Measurements from ENCODE around the gene PLA2G4E. TPM values are rescaled to one million over a fixed set of nuclear protein-coding genes. Genes with fewer than 3 reads are reported as not detected.

The PLA2G4E gene
- total and polyA plus RNA-seq, 2 experiments from 2014 or later, result not detected

DNA sequence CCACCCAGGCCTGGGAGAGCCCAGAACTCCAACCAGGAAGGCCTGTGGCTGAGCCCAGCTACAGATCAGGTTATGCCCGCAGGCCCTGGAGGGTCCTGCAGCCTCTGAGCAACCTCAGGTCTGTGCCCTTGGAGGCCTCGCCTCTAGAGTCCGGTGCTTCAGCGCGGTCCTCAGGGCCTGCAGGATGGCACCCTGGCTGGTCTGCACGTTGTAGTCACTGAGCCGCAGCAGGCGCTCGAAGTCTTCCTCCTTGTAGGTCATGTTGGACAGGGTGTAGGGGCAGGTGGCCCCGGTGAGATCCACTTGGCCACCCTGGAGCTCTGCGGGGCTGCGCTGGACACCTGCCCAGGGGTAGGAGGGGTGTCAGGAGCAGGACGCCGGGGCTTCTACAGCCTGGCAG lies 47.8 kb upstream of the PLA2G4E start:
- no peaks in the 10 kb centered on the region for H3F3A ChIP-seq (replicated peaks; ENCODE audit: low read depth)
- no peaks in the 10 kb centered on the region for H3K9me2 ChIP-seq (ENCODE audit: insufficient read depth)
- Mint-ChIP-seq H3K36me3 (ENCODE audit: low read depth) (no peaks in the 10 kb centered on the region), H3K9me3 (no peaks in the 10 kb centered on the region), H3K27me3 (ENCODE audit: insufficient read depth, low read depth, poor library complexity) (peaks cover 3% of the 10 kb centered on the region), H3K4me3 (no peak overlapping the region), H3K4me1 (peaks cover 6% of the 10 kb centered on the region), H3K27ac (no peak overlapping the region)
- H3K4me3 ChIP-seq, result no peak overlapping the region
- no peak overlapping the region for H2AFZ ChIP-seq
- H3K79me2 ChIP-seq (replicated peaks; ENCODE audit: insufficient read depth), result no peaks in the 10 kb centered on the region
- TF ChIP-seq STAT1 (IDR thresholded peaks at IDR 0.05; ENCODE audit: unreplicated experiment) (no peak), NANOG (IDR thresholded peaks at IDR 0.05; ENCODE audit: borderline replicate concordance) (no peak), ZNF114 (CRISPR knock-in tag; IDR thresholded peaks at IDR 0.05) (no peak), EZH2phosphoT487 (IDR thresholded peaks at IDR 0.05; ENCODE audit: unreplicated experiment) (no peak), POLR2AphosphoS5 (IDR thresholded peaks at IDR 0.05; ENCODE audit: low read depth) (no peak), ZNF331 (CRISPR knock-in tag; IDR thresholded peaks at IDR 0.05; ENCODE audit: low read depth) (no peak), JUNB (IDR thresholded peaks at IDR 0.05; ENCODE audit: unreplicated experiment) (no peak), EZH2 (IDR thresholded peaks at IDR 0.05; ENCODE audit: low read depth, unreplicated experiment) (no peak), CREB1 (CRISPR knock-in tag; IDR thresholded peaks at IDR 0.05; ENCODE audit: low read depth) (no peak)
- TF ChIP-seq, protein P1, sequence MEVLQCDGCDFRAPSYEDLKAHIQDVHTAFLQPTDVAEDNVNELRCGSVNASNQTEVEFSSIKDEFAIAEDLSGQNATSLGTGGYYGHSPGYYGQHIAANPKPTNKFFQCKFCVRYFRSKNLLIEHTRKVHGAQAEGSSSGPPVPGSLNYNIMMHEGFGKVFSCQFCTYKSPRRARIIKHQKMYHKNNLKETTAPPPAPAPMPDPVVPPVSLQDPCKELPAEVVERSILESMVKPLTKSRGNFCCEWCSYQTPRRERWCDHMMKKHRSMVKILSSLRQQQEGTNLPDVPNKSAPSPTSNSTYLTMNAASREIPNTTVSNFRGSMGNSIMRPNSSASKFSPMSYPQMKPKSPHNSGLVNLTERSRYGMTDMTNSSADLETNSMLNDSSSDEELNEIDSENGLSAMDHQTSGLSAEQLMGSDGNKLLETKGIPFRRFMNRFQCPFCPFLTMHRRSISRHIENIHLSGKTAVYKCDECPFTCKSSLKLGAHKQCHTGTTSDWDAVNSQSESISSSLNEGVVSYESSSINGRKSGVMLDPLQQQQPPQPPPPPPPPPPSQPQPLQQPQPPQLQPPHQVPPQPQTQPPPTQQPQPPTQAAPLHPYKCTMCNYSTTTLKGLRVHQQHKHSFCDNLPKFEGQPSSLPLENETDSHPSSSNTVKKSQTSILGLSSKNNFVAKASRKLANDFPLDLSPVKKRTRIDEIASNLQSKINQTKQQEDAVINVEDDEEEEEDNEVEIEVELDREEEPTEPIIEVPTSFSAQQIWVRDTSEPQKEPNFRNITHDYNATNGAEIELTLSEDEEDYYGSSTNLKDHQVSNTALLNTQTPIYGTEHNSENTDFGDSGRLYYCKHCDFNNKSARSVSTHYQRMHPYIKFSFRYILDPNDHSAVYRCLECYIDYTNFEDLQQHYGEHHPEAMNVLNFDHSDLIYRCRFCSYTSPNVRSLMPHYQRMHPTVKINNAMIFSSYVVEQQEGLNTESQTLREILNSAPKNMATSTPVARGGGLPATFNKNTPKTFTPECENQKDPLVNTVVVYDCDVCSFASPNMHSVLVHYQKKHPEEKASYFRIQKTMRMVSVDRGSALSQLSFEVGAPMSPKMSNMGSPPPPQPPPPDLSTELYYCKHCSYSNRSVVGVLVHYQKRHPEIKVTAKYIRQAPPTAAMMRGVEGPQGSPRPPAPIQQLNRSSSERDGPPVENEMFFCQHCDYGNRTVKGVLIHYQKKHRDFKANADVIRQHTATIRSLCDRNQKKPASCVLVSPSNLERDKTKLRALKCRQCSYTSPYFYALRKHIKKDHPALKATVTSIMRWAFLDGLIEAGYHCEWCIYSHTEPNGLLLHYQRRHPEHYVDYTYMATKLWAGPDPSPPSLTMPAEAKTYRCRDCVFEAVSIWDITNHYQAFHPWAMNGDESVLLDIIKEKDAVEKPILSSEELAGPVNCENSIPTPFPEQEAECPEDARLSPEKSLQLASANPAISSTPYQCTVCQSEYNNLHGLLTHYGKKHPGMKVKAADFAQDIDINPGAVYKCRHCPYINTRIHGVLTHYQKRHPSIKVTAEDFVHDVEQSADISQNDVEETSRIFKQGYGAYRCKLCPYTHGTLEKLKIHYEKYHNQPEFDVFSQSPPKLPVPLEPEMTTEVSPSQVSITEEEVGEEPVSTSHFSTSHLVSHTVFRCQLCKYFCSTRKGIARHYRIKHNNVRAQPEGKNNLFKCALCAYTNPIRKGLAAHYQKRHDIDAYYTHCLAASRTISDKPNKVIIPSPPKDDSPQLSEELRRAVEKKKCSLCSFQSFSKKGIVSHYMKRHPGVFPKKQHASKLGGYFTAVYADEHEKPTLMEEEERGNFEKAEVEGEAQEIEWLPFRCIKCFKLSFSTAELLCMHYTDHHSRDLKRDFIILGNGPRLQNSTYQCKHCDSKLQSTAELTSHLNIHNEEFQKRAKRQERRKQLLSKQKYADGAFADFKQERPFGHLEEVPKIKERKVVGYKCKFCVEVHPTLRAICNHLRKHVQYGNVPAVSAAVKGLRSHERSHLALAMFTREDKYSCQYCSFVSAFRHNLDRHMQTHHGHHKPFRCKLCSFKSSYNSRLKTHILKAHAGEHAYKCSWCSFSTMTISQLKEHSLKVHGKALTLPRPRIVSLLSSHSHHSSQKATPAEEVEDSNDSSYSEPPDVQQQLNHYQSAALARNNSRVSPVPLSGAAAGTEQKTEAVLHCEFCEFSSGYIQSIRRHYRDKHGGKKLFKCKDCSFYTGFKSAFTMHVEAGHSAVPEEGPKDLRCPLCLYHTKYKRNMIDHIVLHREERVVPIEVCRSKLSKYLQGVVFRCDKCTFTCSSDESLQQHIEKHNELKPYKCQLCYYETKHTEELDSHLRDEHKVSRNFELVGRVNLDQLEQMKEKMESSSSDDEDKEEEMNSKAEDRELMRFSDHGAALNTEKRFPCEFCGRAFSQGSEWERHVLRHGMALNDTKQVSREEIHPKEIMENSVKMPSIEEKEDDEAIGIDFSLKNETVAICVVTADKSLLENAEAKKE (CRISPR knock-in tag; IDR thresholded peaks at IDR 0.05), result no peak
- TF ChIP-seq, protein P2, sequence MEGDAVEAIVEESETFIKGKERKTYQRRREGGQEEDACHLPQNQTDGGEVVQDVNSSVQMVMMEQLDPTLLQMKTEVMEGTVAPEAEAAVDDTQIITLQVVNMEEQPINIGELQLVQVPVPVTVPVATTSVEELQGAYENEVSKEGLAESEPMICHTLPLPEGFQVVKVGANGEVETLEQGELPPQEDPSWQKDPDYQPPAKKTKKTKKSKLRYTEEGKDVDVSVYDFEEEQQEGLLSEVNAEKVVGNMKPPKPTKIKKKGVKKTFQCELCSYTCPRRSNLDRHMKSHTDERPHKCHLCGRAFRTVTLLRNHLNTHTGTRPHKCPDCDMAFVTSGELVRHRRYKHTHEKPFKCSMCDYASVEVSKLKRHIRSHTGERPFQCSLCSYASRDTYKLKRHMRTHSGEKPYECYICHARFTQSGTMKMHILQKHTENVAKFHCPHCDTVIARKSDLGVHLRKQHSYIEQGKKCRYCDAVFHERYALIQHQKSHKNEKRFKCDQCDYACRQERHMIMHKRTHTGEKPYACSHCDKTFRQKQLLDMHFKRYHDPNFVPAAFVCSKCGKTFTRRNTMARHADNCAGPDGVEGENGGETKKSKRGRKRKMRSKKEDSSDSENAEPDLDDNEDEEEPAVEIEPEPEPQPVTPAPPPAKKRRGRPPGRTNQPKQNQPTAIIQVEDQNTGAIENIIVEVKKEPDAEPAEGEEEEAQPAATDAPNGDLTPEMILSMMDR (conservative IDR thresholded peaks at IDR 0.05; ENCODE audit: low read depth in 2 of 2), result no peak
- TF ChIP-seq, protein P3, sequence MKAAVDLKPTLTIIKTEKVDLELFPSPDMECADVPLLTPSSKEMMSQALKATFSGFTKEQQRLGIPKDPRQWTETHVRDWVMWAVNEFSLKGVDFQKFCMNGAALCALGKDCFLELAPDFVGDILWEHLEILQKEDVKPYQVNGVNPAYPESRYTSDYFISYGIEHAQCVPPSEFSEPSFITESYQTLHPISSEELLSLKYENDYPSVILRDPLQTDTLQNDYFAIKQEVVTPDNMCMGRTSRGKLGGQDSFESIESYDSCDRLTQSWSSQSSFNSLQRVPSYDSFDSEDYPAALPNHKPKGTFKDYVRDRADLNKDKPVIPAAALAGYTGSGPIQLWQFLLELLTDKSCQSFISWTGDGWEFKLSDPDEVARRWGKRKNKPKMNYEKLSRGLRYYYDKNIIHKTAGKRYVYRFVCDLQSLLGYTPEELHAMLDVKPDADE (IDR thresholded peaks at IDR 0.05), result no peak
- TF ChIP-seq, protein P4, sequence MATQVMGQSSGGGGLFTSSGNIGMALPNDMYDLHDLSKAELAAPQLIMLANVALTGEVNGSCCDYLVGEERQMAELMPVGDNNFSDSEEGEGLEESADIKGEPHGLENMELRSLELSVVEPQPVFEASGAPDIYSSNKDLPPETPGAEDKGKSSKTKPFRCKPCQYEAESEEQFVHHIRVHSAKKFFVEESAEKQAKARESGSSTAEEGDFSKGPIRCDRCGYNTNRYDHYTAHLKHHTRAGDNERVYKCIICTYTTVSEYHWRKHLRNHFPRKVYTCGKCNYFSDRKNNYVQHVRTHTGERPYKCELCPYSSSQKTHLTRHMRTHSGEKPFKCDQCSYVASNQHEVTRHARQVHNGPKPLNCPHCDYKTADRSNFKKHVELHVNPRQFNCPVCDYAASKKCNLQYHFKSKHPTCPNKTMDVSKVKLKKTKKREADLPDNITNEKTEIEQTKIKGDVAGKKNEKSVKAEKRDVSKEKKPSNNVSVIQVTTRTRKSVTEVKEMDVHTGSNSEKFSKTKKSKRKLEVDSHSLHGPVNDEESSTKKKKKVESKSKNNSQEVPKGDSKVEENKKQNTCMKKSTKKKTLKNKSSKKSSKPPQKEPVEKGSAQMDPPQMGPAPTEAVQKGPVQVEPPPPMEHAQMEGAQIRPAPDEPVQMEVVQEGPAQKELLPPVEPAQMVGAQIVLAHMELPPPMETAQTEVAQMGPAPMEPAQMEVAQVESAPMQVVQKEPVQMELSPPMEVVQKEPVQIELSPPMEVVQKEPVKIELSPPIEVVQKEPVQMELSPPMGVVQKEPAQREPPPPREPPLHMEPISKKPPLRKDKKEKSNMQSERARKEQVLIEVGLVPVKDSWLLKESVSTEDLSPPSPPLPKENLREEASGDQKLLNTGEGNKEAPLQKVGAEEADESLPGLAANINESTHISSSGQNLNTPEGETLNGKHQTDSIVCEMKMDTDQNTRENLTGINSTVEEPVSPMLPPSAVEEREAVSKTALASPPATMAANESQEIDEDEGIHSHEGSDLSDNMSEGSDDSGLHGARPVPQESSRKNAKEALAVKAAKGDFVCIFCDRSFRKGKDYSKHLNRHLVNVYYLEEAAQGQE (IDR thresholded peaks at IDR 0.05; ENCODE audit: unreplicated experiment), result no peak
- no peaks in the 10 kb centered on the region for H3K27me3 ChIP-seq (ENCODE audit: insufficient read depth)
- ATAC-seq (no peak; the same call in 2 of the 3 replicates), DNase-seq (ENCODE audit: low spot score) (no peak)
- no peaks in the 10 kb centered on the region for H3K4me1 ChIP-seq (ENCODE audit: insufficient read depth)
- H3K4me2 ChIP-seq, result no peak overlapping the region
- H3K27ac ChIP-seq (ENCODE audit: low read depth), result no peak overlapping the region
- no peaks in the 10 kb centered on the region for H4K20me1 ChIP-seq (replicated peaks; ENCODE audit: insufficient read depth)
- no peaks in the 10 kb centered on the region for H3K36me3 ChIP-seq (ENCODE audit: insufficient read depth)
